ENCODE results near the gene DTNBP1.

The DTNBP1 gene

GRCh38 chr6:15484821-15485220 lies 178.0 kb downstream of the DTNBP1 start:
- TF ChIP-seq, protein P1, sequence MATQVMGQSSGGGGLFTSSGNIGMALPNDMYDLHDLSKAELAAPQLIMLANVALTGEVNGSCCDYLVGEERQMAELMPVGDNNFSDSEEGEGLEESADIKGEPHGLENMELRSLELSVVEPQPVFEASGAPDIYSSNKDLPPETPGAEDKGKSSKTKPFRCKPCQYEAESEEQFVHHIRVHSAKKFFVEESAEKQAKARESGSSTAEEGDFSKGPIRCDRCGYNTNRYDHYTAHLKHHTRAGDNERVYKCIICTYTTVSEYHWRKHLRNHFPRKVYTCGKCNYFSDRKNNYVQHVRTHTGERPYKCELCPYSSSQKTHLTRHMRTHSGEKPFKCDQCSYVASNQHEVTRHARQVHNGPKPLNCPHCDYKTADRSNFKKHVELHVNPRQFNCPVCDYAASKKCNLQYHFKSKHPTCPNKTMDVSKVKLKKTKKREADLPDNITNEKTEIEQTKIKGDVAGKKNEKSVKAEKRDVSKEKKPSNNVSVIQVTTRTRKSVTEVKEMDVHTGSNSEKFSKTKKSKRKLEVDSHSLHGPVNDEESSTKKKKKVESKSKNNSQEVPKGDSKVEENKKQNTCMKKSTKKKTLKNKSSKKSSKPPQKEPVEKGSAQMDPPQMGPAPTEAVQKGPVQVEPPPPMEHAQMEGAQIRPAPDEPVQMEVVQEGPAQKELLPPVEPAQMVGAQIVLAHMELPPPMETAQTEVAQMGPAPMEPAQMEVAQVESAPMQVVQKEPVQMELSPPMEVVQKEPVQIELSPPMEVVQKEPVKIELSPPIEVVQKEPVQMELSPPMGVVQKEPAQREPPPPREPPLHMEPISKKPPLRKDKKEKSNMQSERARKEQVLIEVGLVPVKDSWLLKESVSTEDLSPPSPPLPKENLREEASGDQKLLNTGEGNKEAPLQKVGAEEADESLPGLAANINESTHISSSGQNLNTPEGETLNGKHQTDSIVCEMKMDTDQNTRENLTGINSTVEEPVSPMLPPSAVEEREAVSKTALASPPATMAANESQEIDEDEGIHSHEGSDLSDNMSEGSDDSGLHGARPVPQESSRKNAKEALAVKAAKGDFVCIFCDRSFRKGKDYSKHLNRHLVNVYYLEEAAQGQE (IDR thresholded peaks at IDR 0.05; ENCODE audit: insufficient read depth in 1 of 2, low read depth in 2 of 2, low read length in 2 of 2): no peak
- TF ChIP-seq POLR2AphosphoS5 (IDR thresholded peaks at IDR 0.05; ENCODE audit: low read depth, low read length) (no peak), SIN3A (IDR thresholded peaks at IDR 0.05; ENCODE audit: borderline replicate concordance, insufficient read depth, low read length) (no peak), FOXP2 (optimal IDR thresholded peaks at IDR 0.05; ENCODE audit: borderline replicate concordance, extremely low read depth, extremely low read length, insufficient read depth) (no peak), TAF1 (IDR thresholded peaks at IDR 0.05; ENCODE audit: borderline replicate concordance, insufficient read depth, low read length) (no peak)

- TF ChIP-seq POLR2AphosphoS5 (IDR thresholded peaks at IDR 0.05; ENCODE audit: low read depth, low read length) (no peak), FOXP2 (optimal IDR thresholded peaks at IDR 0.05; ENCODE audit: borderline replicate concordance, extremely low read depth, extremely low read length, insufficient read depth) (no peak), TAF1 (IDR thresholded peaks at IDR 0.05; ENCODE audit: borderline replicate concordance, insufficient read depth, low read length) (no peak), SIN3A (IDR thresholded peaks at IDR 0.05; ENCODE audit: borderline replicate concordance, insufficient read depth, low read length) (no peak)
- TF ChIP-seq, protein P1 (IDR thresholded peaks at IDR 0.05; ENCODE audit: insufficient read depth in 1 of 2, low read depth in 2 of 2, low read length in 2 of 2): no peak
Measured at GRCh38 chr6:15484140-15484539, 178.7 kb downstream of the DTNBP1 start.

DNA sequence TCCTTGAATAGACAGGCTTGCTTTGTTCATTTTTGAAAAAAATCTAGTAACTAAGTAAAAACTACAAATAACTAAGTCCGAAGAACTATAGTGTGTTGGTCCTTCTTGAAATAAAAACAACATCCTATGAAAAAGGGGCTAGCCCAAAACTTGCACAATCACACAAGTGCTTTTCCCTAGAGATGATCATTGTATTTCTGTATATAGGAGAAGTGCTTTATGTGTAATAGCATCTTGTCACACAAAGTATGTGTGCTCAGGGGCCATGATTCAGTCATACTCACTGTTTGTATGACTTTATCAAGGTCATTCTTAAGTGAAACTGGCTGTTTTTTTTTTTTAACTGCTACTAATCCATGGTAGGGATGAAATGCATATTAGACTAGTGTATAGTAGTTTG lies 179.8 kb downstream of the DTNBP1 start:
- no peak for TF ChIP-seq FOXP2 (optimal IDR thresholded peaks at IDR 0.05; ENCODE audit: borderline replicate concordance, extremely low read depth, extremely low read length, insufficient read depth)
- no peak for TF ChIP-seq TAF1 (IDR thresholded peaks at IDR 0.05; ENCODE audit: borderline replicate concordance, insufficient read depth, low read length)
- no peak for TF ChIP-seq SIN3A (IDR thresholded peaks at IDR 0.05; ENCODE audit: borderline replicate concordance, insufficient read depth, low read length)
- TF ChIP-seq POLR2AphosphoS5 (IDR thresholded peaks at IDR 0.05; ENCODE audit: low read depth, low read length): no peak
- TF ChIP-seq, protein P1 (IDR thresholded peaks at IDR 0.05; ENCODE audit: insufficient read depth in 1 of 2, low read depth in 2 of 2, low read length in 2 of 2): no peak

GRCh38 chr6:15481390-15482291 lies 181.2 kb downstream of the DTNBP1 start:
- no peak for TF ChIP-seq POLR2AphosphoS5 (IDR thresholded peaks at IDR 0.05; ENCODE audit: low read depth, low read length)
- TF ChIP-seq, protein P1 (IDR thresholded peaks at IDR 0.05; ENCODE audit: insufficient read depth in 1 of 2, low read depth in 2 of 2, low read length in 2 of 2): no peak
- TF ChIP-seq SIN3A (IDR thresholded peaks at IDR 0.05; ENCODE audit: borderline replicate concordance, insufficient read depth, low read length): no peak
- TF ChIP-seq TAF1 (IDR thresholded peaks at IDR 0.05; ENCODE audit: borderline replicate concordance, insufficient read depth, low read length): no peak
- TF ChIP-seq FOXP2 (optimal IDR thresholded peaks at IDR 0.05; ENCODE audit: borderline replicate concordance, extremely low read depth, extremely low read length, insufficient read depth): no peak

Measured in PFSK-1 (cell line).